B cell (primary cell): Measurements from ENCODE around the gene CENPM. TPM values are rescaled to one million over a fixed set of nuclear protein-coding genes. Genes with fewer than 3 reads are reported as not detected.

Experiments
- ATAC-seq: fragments of 200-7000 bp; cut with Tn5 transposase; one replicate; pipeline ENCODE4 v1.10.0; 2021; ENCODE audit warnings: low read depth, mild to moderate bottlenecking, moderate number of reproducible peaks, moderate library complexity
- CTCF ChIA-PET: fragments of 350-600 bp; sonication (Branson Sonifier 250); formaldehyde crosslinking; loops from one replicate; lab custom pipeline; 2021; ENCODE audit warnings: antibody characterized with exemption, inconsistent platforms; lab: Charles Lee
- POLR2A ChIA-PET: fragments of 350-600 bp; sonication (Branson Sonifier 250); formaldehyde crosslinking; loops from one replicate; lab custom pipeline; 2021; ENCODE audit warnings: antibody characterized with exemption; lab: Charles Lee
- DNase-seq: peaks from one replicate; pipeline ENCODE4 v3.0.0; 2013
- H2AFZ ChIP-seq: 2 replicates; pipeline ENCODE4 v1.6.1; 2012; ENCODE audit warnings: mild to moderate bottlenecking, low read depth, low read length; ENCODE audit not compliant: insufficient read depth, poor library complexity, severe bottlenecking
- H3K27ac ChIP-seq, 2 donors: 1 replicate in 1 of 2; 2 replicates in 1 of 2; pipeline ENCODE4 v1.5.1; 2012 to 2013; ENCODE audit warnings: low read length in 2 of 2, mild to moderate bottlenecking in 2 of 2, moderate library complexity in 1 of 2
- H3K27me3 ChIP-seq, 4 experiments: fragments of 200-600 bp in 1 of 4; sonication (generic) in 1 of 4; replicated peaks in 1 of 4; 1 replicate in 2 of 4; 2 replicates in 2 of 4; pipeline versions ENCODE4 v1.6.1 to v1.7.0; 2013 to 2016; ENCODE audit warnings: low read length in 3 of 4, mild to moderate bottlenecking in 2 of 4, mixed read lengths in 1 of 4, moderate library complexity in 1 of 4; ENCODE audit not compliant: insufficient read depth in 4 of 4, control insufficient read depth in 3 of 4; ENCODE audit errors: control extremely low read depth in 1 of 4
- H3K36me3 ChIP-seq, 2 experiments: replicated peaks in 1 of 2; 1 replicate in 1 of 2; 2 replicates in 1 of 2; pipeline versions ENCODE4 v1.6.1 to v1.7.1; 2013; ENCODE audit warnings: low read length in 1 of 2; ENCODE audit not compliant: insufficient read depth in 2 of 2, control insufficient read depth in 1 of 2; ENCODE audit errors: control extremely low read depth in 1 of 2, extremely low read depth in 1 of 2
- H3K4me1 ChIP-seq, 2 donors: fragments of 200-600 bp in 1 of 2; sonication (generic) in 1 of 2; 1 replicate in 1 of 2; 2 replicates in 1 of 2; pipeline versions ENCODE4 v1.5.1 to v1.6.1; 2013 to 2017; ENCODE audit warnings: low read length in 2 of 2; ENCODE audit not compliant: control insufficient read depth in 2 of 2, insufficient read depth in 2 of 2
- H3K4me2 ChIP-seq: replicated peaks from 2 replicates; pipeline ENCODE3; 2012; ENCODE audit warnings: mild to moderate bottlenecking, low read depth, low read length; ENCODE audit not compliant: poor library complexity, severe bottlenecking
- H3K4me3 ChIP-seq, 5 experiments: fragments of 200-600 bp in 1 of 5; sonication (generic) in 1 of 5; 1 replicate in 3 of 5; 2 replicates in 2 of 5; pipeline versions ENCODE4 v1.5.1 to v1.7.0; 2011 to 2016; ENCODE audit warnings: low read length in 4 of 5, mild to moderate bottlenecking in 4 of 5, low read depth in 2 of 5, control low read depth in 1 of 5, moderate library complexity in 1 of 5; ENCODE audit not compliant: insufficient read depth in 1 of 5; ENCODE audit errors: control extremely low read depth in 1 of 5, extremely low read depth in 1 of 5
- H3K79me2 ChIP-seq: fragments of 200-600 bp; sonication (generic); one replicate; pipeline ENCODE4 v1.6.0; 2016; ENCODE audit warnings: low read length; ENCODE audit not compliant: control insufficient read depth, insufficient read depth
- H3K9ac ChIP-seq: fragments of 200-600 bp; sonication (generic); 2 replicates; pipeline ENCODE4 v1.6.1; 2017; ENCODE audit warnings: mild to moderate bottlenecking, low read length, moderate library complexity
- H3K9me3 ChIP-seq, 3 donors: one replicate each; pipeline versions ENCODE4 v1.6.1 to v1.7.1; 2013; ENCODE audit warnings: low read length in 2 of 3; ENCODE audit not compliant: control insufficient read depth in 2 of 3, insufficient read depth in 1 of 3; ENCODE audit errors: control extremely low read depth in 1 of 3
- H4K20me1 ChIP-seq: 2 replicates; pipeline ENCODE4 v1.6.0; 2012; ENCODE audit warnings: mild to moderate bottlenecking, low read length; ENCODE audit not compliant: insufficient read depth, control insufficient read depth, poor library complexity, severe bottlenecking
- H3K27ac Mint-ChIP-seq: one replicate; pipeline ENCODE4 v1.8.0; 2021; ENCODE audit warnings: mixed read lengths
- H3K27me3 Mint-ChIP-seq: one replicate; pipeline ENCODE4 v1.8.0; 2021; ENCODE audit warnings: mixed read lengths
- H3K4me1 Mint-ChIP-seq: one replicate; pipeline ENCODE4 v1.8.0; 2021; ENCODE audit warnings: mixed read lengths
- H3K4me3 Mint-ChIP-seq: one replicate; pipeline ENCODE4 v1.8.0; 2021; ENCODE audit warnings: mixed read lengths
- H3K9me3 Mint-ChIP-seq: one replicate; pipeline ENCODE4 v1.8.0; 2022; ENCODE audit warnings: mixed read lengths; ENCODE audit not compliant: insufficient read depth
- EZH2 ChIP-seq: IDR thresholded peaks from 2 replicates; pipeline ENCODE4 v1.6.1; 2012; ENCODE audit warnings: borderline replicate concordance, low read depth, mild to moderate bottlenecking, moderate library complexity, low read length; ENCODE audit not compliant: insufficient read depth, poor library complexity, severe bottlenecking
- WGBS: methylation state at CpG from one replicate; pipeline ENCODE4 v1.1.5; 2013; ENCODE audit warnings: missing lambda C conversion rate; ENCODE audit not compliant: insufficient coverage; 5-methylcytosine and 5-hydroxymethylcytosine counted together
- intact Hi-C: fragments of 100-400 bp; cut with micrococcal nuclease; formaldehyde crosslinking; loops from one replicate; pipeline ENCODE4 v1.10.0; 2022
- polyA plus RNA-seq: library from polyadenylated mRNA; depleted of rRNA; stranded (reverse); fragments of >200 nt; gene quantifications from 2 replicates; pipeline ENCODE4 v1.2.3, GENCODE V29; 2012
- total RNA-seq, 2 donors: library from RNA; stranded (reverse); fragments of 120-200 nt in 1 of 2; gene quantifications; 1 replicate in 1 of 2; 2 replicates in 1 of 2; pipeline versions ENCODE4 v1.2.3 to v1.2.4, GENCODE V29; 2013 to 2022
- TF ChIP-seq, protein P1 (sequence below): fragments of 200-600 bp; IDR thresholded peaks from one replicate; pipeline ENCODE4 v1.8.0; 2022; ENCODE audit warnings: antibody characterized with exemption, mild to moderate bottlenecking

Gene CENPM
- total and polyA plus RNA-seq, 2 donors (not counting 1 experiment from before 2014, with no cell fraction given) = 30.7 to 43.8 TPM

DNA sequence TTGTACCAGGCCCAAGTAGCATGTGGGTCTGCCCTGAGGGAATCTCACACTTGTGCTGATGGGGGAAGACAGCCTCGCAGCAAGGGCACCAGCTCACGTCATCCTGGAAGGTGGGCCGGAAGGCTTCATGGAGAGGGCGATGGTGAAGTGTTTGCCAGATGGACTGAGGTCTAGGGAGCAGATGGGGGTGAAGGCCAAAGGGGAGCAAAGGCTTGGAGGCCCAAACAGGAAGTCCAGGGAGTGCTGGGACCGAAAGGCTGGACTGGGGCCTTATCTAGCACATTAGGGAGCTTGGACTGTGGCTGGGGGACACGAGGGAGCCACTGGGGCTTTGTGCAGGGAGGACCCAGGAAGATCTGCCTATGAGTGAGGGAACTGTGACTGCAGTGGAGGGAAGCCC, 19.1 kb downstream of the CENPM start:
- peak overlapping the region; percentile 93 for H3K4me2 ChIP-seq
- DNase-seq (peak; percentile 44), ATAC-seq (no peak)
- peaks cover 0 to 4% (median 0%) of the 10 kb centered on the region in 3 donors for H3K9me3 ChIP-seq
- peaks cover 0 to 27% of the 10 kb centered on the region in 2 experiments for H3K36me3 ChIP-seq
- Mint-ChIP-seq H3K4me1 (peaks cover 64% of the 10 kb centered on the region), H3K27me3 (no peaks in the 10 kb centered on the region), H3K4me3 (peak overlapping the region; percentile 83), H3K27ac (peak overlapping the region; percentile 98), H3K9me3 (no peaks in the 10 kb centered on the region)
- intact Hi-C loops = no loop called here
- 80% methylated on average over 6 of the region's 6 CpGs for WGBS
- H4K20me1 ChIP-seq = peaks cover 23% of the 10 kb centered on the region
- TF ChIP-seq, protein P1, sequence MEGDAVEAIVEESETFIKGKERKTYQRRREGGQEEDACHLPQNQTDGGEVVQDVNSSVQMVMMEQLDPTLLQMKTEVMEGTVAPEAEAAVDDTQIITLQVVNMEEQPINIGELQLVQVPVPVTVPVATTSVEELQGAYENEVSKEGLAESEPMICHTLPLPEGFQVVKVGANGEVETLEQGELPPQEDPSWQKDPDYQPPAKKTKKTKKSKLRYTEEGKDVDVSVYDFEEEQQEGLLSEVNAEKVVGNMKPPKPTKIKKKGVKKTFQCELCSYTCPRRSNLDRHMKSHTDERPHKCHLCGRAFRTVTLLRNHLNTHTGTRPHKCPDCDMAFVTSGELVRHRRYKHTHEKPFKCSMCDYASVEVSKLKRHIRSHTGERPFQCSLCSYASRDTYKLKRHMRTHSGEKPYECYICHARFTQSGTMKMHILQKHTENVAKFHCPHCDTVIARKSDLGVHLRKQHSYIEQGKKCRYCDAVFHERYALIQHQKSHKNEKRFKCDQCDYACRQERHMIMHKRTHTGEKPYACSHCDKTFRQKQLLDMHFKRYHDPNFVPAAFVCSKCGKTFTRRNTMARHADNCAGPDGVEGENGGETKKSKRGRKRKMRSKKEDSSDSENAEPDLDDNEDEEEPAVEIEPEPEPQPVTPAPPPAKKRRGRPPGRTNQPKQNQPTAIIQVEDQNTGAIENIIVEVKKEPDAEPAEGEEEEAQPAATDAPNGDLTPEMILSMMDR = no peak
- no peak for TF ChIP-seq EZH2
- H3K4me3 ChIP-seq = no peak overlapping the region
- no peaks in the 10 kb centered on the region for H3K27me3 ChIP-seq
- ChIA-PET CTCF (interaction anchor here (1.4 to 17.9 kb wide), 2 partner anchors 10 to 231 kb away, joined by 4 to 499 read pairs; no protein-coding TSS in a partner anchor), POLR2A (interaction anchor here (1.4 to 16.8 kb wide), 4 partner anchors 5 to 66 kb away, joined by 5 to 960 read pairs (median 496); partner anchors contain the start of genes SHISA8 and TNFRSF13C)
- H2AFZ ChIP-seq = no peak overlapping the region
- peak overlapping the region; percentile 28 for H3K9ac ChIP-seq
- H3K27ac ChIP-seq = peak overlapping the region; percentile 94 to 95
- H3K4me1 ChIP-seq = peaks cover 72 to 88% of the 10 kb centered on the region in 2 donors
- H3K79me2 ChIP-seq = peaks cover 51% of the 10 kb centered on the region

DNA sequence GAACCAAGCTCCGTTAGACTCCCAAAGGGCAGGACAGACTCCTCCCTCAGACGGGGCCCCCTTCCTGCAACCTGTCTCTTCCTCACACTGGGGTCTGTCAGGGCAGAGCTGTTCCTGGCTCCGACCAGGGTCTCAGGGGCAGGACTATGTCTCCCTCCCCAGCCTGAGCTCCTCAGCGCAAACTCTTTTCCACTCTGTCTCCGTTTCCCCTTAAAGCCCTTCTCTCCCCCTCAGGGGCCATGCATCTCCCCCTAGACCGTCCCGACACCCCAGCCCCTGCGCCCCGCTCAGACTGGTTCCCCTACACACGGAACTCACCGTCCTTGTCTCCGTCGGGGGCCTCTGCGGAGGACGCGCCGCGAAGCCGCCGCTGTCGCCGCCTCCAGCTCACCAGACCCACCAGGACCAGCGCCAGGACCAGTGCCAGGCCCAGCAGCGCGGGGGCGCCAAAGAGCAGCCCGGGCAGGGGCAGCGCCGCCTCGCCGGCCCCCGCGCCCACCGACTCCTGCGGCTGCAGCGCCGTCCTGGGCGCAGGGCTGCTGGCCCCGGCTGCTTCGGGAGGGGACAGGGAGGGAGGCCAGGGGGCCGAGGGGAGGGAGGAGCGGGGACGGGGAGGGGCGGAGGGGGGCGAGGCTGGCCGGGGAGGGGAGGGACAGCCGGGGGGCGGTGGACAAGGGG, 21.0 kb downstream of the CENPM start:
- peak overlapping the region; percentile 93 for H3K9ac ChIP-seq
- no peaks in the 10 kb centered on the region for H3K27me3 ChIP-seq
- peak overlapping the region; percentile 100 for H3K4me3 Mint-ChIP-seq
- no peak overlapping the region for H2AFZ ChIP-seq
- H3K4me3 ChIP-seq = peak overlapping the region; percentile 59 to 96 (median 88)
- H3K27ac Mint-ChIP-seq = peak overlapping the region; percentile 99
- no peaks in the 10 kb centered on the region for H3K27me3 Mint-ChIP-seq
- H3K36me3 ChIP-seq = peaks cover 0 to 32% of the 10 kb centered on the region in 2 experiments
- H3K9me3 ChIP-seq = peaks cover 0 to 5% (median 0%) of the 10 kb centered on the region in 3 donors
- WGBS = under 1% methylated on average over 35 of the region's 48 CpGs
- intact Hi-C loops = loop anchor here (1.0 kb wide), 2 partner anchors 10 to 14 kb away; no protein-coding TSS in a partner anchor
- H3K4me1 ChIP-seq = peaks cover 70 to 86% of the 10 kb centered on the region in 2 donors
- no peaks in the 10 kb centered on the region for H3K9me3 Mint-ChIP-seq
- H3K4me2 ChIP-seq = peak overlapping the region; percentile 93
- ATAC-seq (peak; percentile 46), DNase-seq (peak; percentile 88)
- H3K79me2 ChIP-seq = peaks cover 54% of the 10 kb centered on the region
- ChIA-PET CTCF (interaction anchor here (0.8 to 17.9 kb wide), 17 partner anchors 9 to 229 kb away, joined by 3 to 499 read pairs (median 6); partner anchors contain the start of genes CENPM, SMIM45 and SREBF2), POLR2A (interaction anchor here (0.6 to 16.8 kb wide), 16 partner anchors 8 to 513 kb away, joined by 3 to 960 read pairs (median 6); partner anchors contain the start of genes CENPM, SHISA8, SNU13 and SREBF2)
- peaks cover 66% of the 10 kb centered on the region for H3K4me1 Mint-ChIP-seq
- H3K27ac ChIP-seq = peak overlapping the region; percentile 94 to 95
- H4K20me1 ChIP-seq = peaks cover 25% of the 10 kb centered on the region
- no peak for TF ChIP-seq EZH2
- TF ChIP-seq, protein P1 = peak; percentile 83
